ENCODE data around the gene CISH.

Gene CISH

GRCh38 chr3:50572801-50573371 lies 38.7 kb downstream of the CISH start:
- H3K4me3 ChIP-seq (ENCODE audit: low read depth, low read length), result no peak overlapping the region
- TF ChIP-seq CTCF (IDR thresholded peaks at IDR 0.05; ENCODE audit: low read depth, low read length), result no peak

GRCh38 chr3:50572158-50572557 lies 39.4 kb downstream of the CISH start:
- no peak overlapping the region for H3K4me3 ChIP-seq (ENCODE audit: low read depth, low read length)
- peak; percentile 91 for TF ChIP-seq CTCF (IDR thresholded peaks at IDR 0.05; ENCODE audit: low read depth, low read length)

GRCh38 chr3:50571486-50571885 lies 40.1 kb downstream of the CISH start:
- TF ChIP-seq CTCF (IDR thresholded peaks at IDR 0.05; ENCODE audit: low read depth, low read length), result no peak
- H3K4me3 ChIP-seq (ENCODE audit: low read depth, low read length), result no peak overlapping the region

- TF ChIP-seq CTCF (IDR thresholded peaks at IDR 0.05; ENCODE audit: low read depth, low read length), result no peak
- H3K4me3 ChIP-seq (ENCODE audit: low read depth, low read length), result peak overlapping the region; percentile 98
Measured at GRCh38 chr3:50570508-50571279, 40.9 kb downstream of the CISH start.

GRCh38 chr3:50568947-50569749 lies 42.4 kb downstream of the CISH start, which contains the start of gene HEMK1:
Gene HEMK1, plus strand, starts transcription at chr3:50569522. Its CDS starts 1,583 bp downstream, at chr3:50571105.
- peak within 1 kb of the TSS; percentile 98 for H3K4me3 ChIP-seq (ENCODE audit: low read depth, low read length)
- no peak for TF ChIP-seq CTCF (IDR thresholded peaks at IDR 0.05; ENCODE audit: low read depth, low read length)

GRCh38 chr3:50567386-50568167 lies 44.0 kb downstream of the CISH start, which contains the start of gene C3orf18:
Gene C3orf18, minus strand, starts transcription at chr3:50567747. Its CDS starts 2,048 bp downstream, at chr3:50565699.
- peak within 1 kb of the TSS; percentile 98 for H3K4me3 ChIP-seq (ENCODE audit: low read depth, low read length)
- TF ChIP-seq CTCF (IDR thresholded peaks at IDR 0.05; ENCODE audit: low read depth, low read length), result no peak
